Mesendoderm (in vitro differentiated cells): ENCODE results near the gene MAGI2.
"Not testable (repeated sequence)": the region's sequence is repeated elsewhere in the genome, so short reads cannot be mapped to it uniquely, and the experiment has no call there.

Experiments
- DNase-seq: peaks from one replicate; pipeline ENCODE4 v3.0.0; 2013
- H2AK5ac ChIP-seq: 2 replicates; pipeline ENCODE4 v1.6.1; 2013; ENCODE audit warnings: low read length, inconsistent platforms
- H2BK120ac ChIP-seq: 2 replicates; pipeline ENCODE4 v1.6.1; 2013; ENCODE audit warnings: low read depth, mild to moderate bottlenecking, low read length, moderate library complexity, mixed read lengths
- H2BK15ac ChIP-seq: replicated peaks from 2 replicates; pipeline ENCODE4 v1.6.1; 2013; ENCODE audit warnings: low read depth, mild to moderate bottlenecking, moderate library complexity
- H2BK5ac ChIP-seq: 2 replicates; pipeline ENCODE4 v1.6.1; 2013; ENCODE audit warnings: low read length, inconsistent platforms
- H3K18ac ChIP-seq: 2 replicates; pipeline ENCODE4 v1.6.1; 2013; ENCODE audit warnings: mild to moderate bottlenecking, low read length, mixed read lengths
- H3K23ac ChIP-seq: one replicate; pipeline ENCODE4 v1.6.1; 2013; ENCODE audit warnings: low read length
- H3K27ac ChIP-seq: 2 replicates; pipeline ENCODE4 v1.5.1; 2013; ENCODE audit warnings: low read depth, mild to moderate bottlenecking, inconsistent platforms, low read length, moderate library complexity
- H3K27me3 ChIP-seq: 2 replicates; pipeline ENCODE4 v1.6.1; 2013; ENCODE audit warnings: low read length, control low read depth, mild to moderate bottlenecking, inconsistent platforms; ENCODE audit not compliant: insufficient read depth, poor library complexity
- H3K36me3 ChIP-seq: 2 replicates; pipeline ENCODE4 v1.6.1; 2013; ENCODE audit warnings: low read length, inconsistent platforms; ENCODE audit not compliant: control insufficient read depth, insufficient read depth
- H3K4ac ChIP-seq: one replicate; pipeline ENCODE4 v1.6.1; 2013; ENCODE audit warnings: low read depth, mild to moderate bottlenecking, low read length, moderate library complexity
- H3K4me1 ChIP-seq: 2 replicates; pipeline ENCODE4 v1.6.1; 2013; ENCODE audit warnings: low read depth, low read length, inconsistent platforms; ENCODE audit not compliant: control insufficient read depth
- H3K4me2 ChIP-seq: 2 replicates; pipeline ENCODE4 v1.6.1; 2013; ENCODE audit warnings: low read length
- H3K4me3 ChIP-seq: 2 replicates; pipeline ENCODE4 v1.5.1; 2013; ENCODE audit warnings: mild to moderate bottlenecking, low read length
- H3K56ac ChIP-seq: one replicate; pipeline ENCODE4 v1.6.1; 2013; ENCODE audit warnings: low read length
- H3K79me1 ChIP-seq: 2 replicates; pipeline ENCODE4 v1.6.1; 2013; ENCODE audit warnings: low read length, inconsistent platforms
- H3K79me2 ChIP-seq: 2 replicates; pipeline ENCODE4 v1.6.1; 2013; ENCODE audit warnings: mild to moderate bottlenecking, low read length; ENCODE audit not compliant: control insufficient read depth, insufficient read depth
- H3K9ac ChIP-seq: 2 replicates; pipeline ENCODE4 v1.6.1; 2013; ENCODE audit warnings: low read length, inconsistent platforms
- H4K5ac ChIP-seq: one replicate; pipeline ENCODE4 v1.6.1; 2013; ENCODE audit warnings: low read length
- H4K8ac ChIP-seq: one replicate; pipeline ENCODE4 v1.6.1; 2013; ENCODE audit warnings: low read depth, mild to moderate bottlenecking, control low read depth, low read length, moderate library complexity
- WGBS: extraction: QIAGEN DNeasy Blood & Tissue Kit; methylation state at CpG from one replicate; pipeline ENCODE4 v1.1.7; 2013; ENCODE audit warnings: low lambda C conversion rate, missing lambda C conversion rate; ENCODE audit not compliant: insufficient coverage; ENCODE audit errors: extremely low coverage; 5-methylcytosine and 5-hydroxymethylcytosine counted together

MAGI2 gene

GRCh38 chr7:78967561-78967960 lies 485.9 kb downstream of the MAGI2 start:
- H2AK5ac ChIP-seq, H3K36me3 ChIP-seq, H3K4me1 ChIP-seq, H3K27me3 ChIP-seq, H3K9ac ChIP-seq, DNase-seq, H2BK15ac ChIP-seq, H3K18ac ChIP-seq, H2BK120ac ChIP-seq, H3K4me2 ChIP-seq, H3K4me3 ChIP-seq, H3K56ac ChIP-seq, H3K4ac ChIP-seq, H3K79me1 ChIP-seq, H4K8ac ChIP-seq, H3K79me2 ChIP-seq, H4K5ac ChIP-seq, H2BK5ac ChIP-seq, H3K27ac ChIP-seq, H3K23ac ChIP-seq: not testable (repeated sequence)
- no CpG with 5 or more reads among the region's 2 CpGs for WGBS

DNA sequence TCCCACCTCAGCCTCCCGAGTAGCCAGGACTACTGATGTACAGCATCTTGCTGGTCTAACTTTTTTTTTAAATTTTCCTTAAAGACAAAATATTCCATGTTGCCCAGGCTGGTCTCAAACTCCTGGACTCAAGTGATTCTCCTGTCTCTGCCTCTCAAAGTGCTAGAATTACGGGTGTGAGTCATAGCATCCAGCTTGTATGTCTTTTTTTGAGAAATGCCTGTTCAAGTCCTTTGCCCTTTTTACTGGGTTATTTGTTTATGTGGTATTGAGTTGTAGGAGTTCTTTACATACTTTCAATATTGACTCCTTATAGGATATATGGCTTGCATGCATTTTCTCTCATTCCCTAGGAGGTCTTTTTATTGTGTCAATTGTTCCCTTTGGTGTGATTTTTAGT lies 486.4 kb downstream of the MAGI2 start:
- H3K79me2 ChIP-seq = no peaks in the 10 kb centered on the region
- H3K4me2 ChIP-seq = no peak overlapping the region
- H3K27me3 ChIP-seq = no peaks in the 10 kb centered on the region
- H4K5ac ChIP-seq = no peak overlapping the region
- no peak overlapping the region for H3K56ac ChIP-seq
- DNase-seq = no peak
- H3K36me3 ChIP-seq = no peaks in the 10 kb centered on the region
- no peak overlapping the region for H3K4me3 ChIP-seq
- H3K4ac ChIP-seq = no peak overlapping the region
- no peak overlapping the region for H2BK120ac ChIP-seq
- no peaks in the 10 kb centered on the region for H3K4me1 ChIP-seq
- no peak overlapping the region for H2BK15ac ChIP-seq
- no peak overlapping the region for H3K18ac ChIP-seq
- H2AK5ac ChIP-seq = no peak overlapping the region
- no peak overlapping the region for H3K23ac ChIP-seq
- no peak overlapping the region for H4K8ac ChIP-seq
- no peaks in the 10 kb centered on the region for H3K79me1 ChIP-seq
- no CpG with 5 or more reads among the region's 2 CpGs for WGBS
- H3K9ac ChIP-seq = no peak overlapping the region
- H3K27ac ChIP-seq = no peak overlapping the region
- H2BK5ac ChIP-seq = no peak overlapping the region

GRCh38 chr7:78959477-78959876 lies 494.0 kb downstream of the MAGI2 start:
- Histone ChIP-seq H3K36me3 (no peaks in the 10 kb centered on the region), H3K79me1 (no peaks in the 10 kb centered on the region), H3K27ac (no peak overlapping the region), H3K23ac (no peak overlapping the region), H3K9ac (no peak overlapping the region), H3K4me2 (no peak overlapping the region), H3K4me1 (no peaks in the 10 kb centered on the region), H3K79me2 (no peaks in the 10 kb centered on the region), H3K56ac (no peak overlapping the region), H3K27me3 (no peaks in the 10 kb centered on the region), H2BK120ac (no peak overlapping the region), H3K4me3 (no peak overlapping the region), H4K5ac (no peak overlapping the region), H3K18ac (no peak overlapping the region), H2AK5ac (no peak overlapping the region), H3K4ac (no peak overlapping the region), H4K8ac (no peak overlapping the region), H2BK5ac (no peak overlapping the region), H2BK15ac (no peak overlapping the region)
- no peak for DNase-seq
- no CpG with 5 or more reads among the region's 5 CpGs for WGBS

DNA sequence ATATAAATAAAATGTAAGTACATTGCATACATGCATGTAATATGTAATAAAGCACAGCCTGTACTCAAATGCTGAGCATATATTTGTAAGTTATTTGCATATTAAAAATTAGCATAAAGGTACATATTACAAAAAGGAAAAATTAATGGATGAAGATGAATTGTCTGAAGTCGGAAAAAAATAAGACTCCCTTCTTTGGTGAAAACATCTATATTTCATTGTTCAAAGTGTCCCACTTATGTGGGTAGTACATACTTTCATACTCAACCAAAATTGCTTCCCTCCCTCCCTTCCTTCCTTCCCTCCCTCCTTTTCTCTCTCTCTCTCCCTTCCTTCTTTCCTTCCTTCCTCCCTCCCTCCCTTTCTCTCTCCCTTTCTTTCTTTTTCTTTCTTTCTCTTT lies 498.1 kb downstream of the MAGI2 start:
- Histone ChIP-seq H3K23ac (no peak overlapping the region), H2BK15ac (no peak overlapping the region), H3K56ac (no peak overlapping the region), H2BK120ac (no peak overlapping the region), H3K9ac (no peak overlapping the region), H3K27ac (no peak overlapping the region), H2BK5ac (no peak overlapping the region), H3K36me3 (no peaks in the 10 kb centered on the region), H3K4me2 (no peak overlapping the region), H3K18ac (no peak overlapping the region), H3K4me1 (no peaks in the 10 kb centered on the region), H4K5ac (no peak overlapping the region), H3K4me3 (no peak overlapping the region), H2AK5ac (no peak overlapping the region), H3K27me3 (no peaks in the 10 kb centered on the region), H3K79me2 (no peaks in the 10 kb centered on the region), H4K8ac (no peak overlapping the region), H3K79me1 (no peaks in the 10 kb centered on the region), H3K4ac (no peak overlapping the region)
- no CpG with 5 or more reads among the region's 1 CpG for whole genome bisulfite sequencing
- no peak for DNase-seq

DNA sequence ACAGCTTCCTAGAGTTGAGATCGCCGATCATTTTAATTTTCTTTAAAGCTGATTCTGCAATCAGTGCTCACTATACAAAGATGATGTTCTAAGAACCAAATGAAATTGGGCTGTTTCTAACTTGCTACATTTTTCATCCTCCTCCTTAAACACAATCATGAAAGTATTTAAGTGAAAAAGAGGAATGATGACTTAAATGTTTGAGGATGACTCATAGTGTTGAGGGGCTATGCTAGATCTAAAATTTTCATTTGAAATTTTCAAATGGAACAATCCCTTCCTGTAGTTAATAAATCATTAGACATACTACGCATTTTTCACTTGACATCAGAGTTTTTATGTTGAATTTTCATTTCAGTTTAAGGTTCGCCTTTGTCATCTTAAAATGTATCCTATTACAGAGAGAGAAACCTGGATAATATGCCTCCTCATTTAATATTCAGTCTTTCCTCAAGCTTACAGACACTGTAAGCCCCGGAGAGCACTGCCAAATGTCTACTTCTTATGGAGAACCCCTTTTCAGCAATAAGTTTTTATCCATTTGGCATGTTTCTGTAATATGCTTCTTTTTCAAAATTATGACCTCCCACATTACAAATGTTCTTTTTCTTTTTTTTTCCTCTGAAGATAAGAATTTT lies 499.6 kb downstream of the MAGI2 start:
- Histone ChIP-seq H3K27me3 (no peaks in the 10 kb centered on the region), H3K79me1 (no peaks in the 10 kb centered on the region), H3K23ac (no peak overlapping the region), H2BK15ac (no peak overlapping the region), H3K18ac (no peak overlapping the region), H3K4me1 (no peaks in the 10 kb centered on the region), H2BK5ac (no peak overlapping the region), H2BK120ac (no peak overlapping the region), H3K79me2 (no peaks in the 10 kb centered on the region), H3K27ac (no peak overlapping the region), H3K4me3 (no peak overlapping the region), H3K56ac (no peak overlapping the region), H3K36me3 (no peaks in the 10 kb centered on the region), H4K8ac (no peak overlapping the region), H2AK5ac (no peak overlapping the region), H3K9ac (no peak overlapping the region), H4K5ac (no peak overlapping the region), H3K4ac (no peak overlapping the region), H3K4me2 (no peak overlapping the region)
- no peak for DNase-seq
- no CpG with 5 or more reads among the region's 5 CpGs for WGBS

- Histone ChIP-seq H2BK15ac (no peak overlapping the region), H2BK5ac (no peak overlapping the region), H3K56ac (no peak overlapping the region), H3K18ac (no peak overlapping the region), H3K36me3 (no peaks in the 10 kb centered on the region), H3K4me2 (no peak overlapping the region), H3K4me1 (no peaks in the 10 kb centered on the region), H4K5ac (no peak overlapping the region), H3K23ac (no peak overlapping the region), H3K27me3 (no peaks in the 10 kb centered on the region), H3K27ac (no peak overlapping the region), H2BK120ac (no peak overlapping the region), H3K9ac (no peak overlapping the region), H4K8ac (no peak overlapping the region), H3K4me3 (no peak overlapping the region), H3K4ac (no peak overlapping the region), H2AK5ac (no peak overlapping the region), H3K79me1 (no peaks in the 10 kb centered on the region), H3K79me2 (no peaks in the 10 kb centered on the region)
- WGBS = no CpG with 5 or more reads among the region's 1 CpG
- no peak for DNase-seq
Observed at GRCh38 chr7:78953090-78953489, 500.4 kb downstream of the MAGI2 start.
